Sigmoid colon (tissue), 4 donors: ENCODE results near the gene CCNY.

ENCODE experiments used
- EP300 ChIP-seq, 4 donors: sonication (generic); formaldehyde crosslinking; IDR thresholded peaks; one replicate each; pipeline ENCODE4 v1.6.1; 2017; ENCODE audit warnings: antibody characterized with exemption in 4 of 4
- POLR2A ChIP-seq, 2 donors: fragments of 450-650 bp; IDR thresholded peaks; one replicate each; pipeline ENCODE4 v1.6.1; 2016; ENCODE audit warnings: antibody characterized with exemption in 2 of 2, mild to moderate bottlenecking in 2 of 2, moderate library complexity in 2 of 2
- POLR2AphosphoS5 ChIP-seq, 4 donors: sonication (generic); formaldehyde crosslinking; IDR thresholded peaks; one replicate each; pipeline ENCODE4 v1.6.1; 2017; ENCODE audit warnings: antibody characterized with exemption in 4 of 4
- TF ChIP-seq, protein P1 (sequence below), 4 experiments: fragments of 450-650 bp in 3 of 4; fragments of 200-600 bp in 1 of 4; IDR thresholded peaks; one replicate each; pipeline ENCODE4 v1.5.1; 2016 to 2019; ENCODE audit warnings: antibody characterized with exemption in 4 of 4, mild to moderate bottlenecking in 3 of 4, moderate library complexity in 2 of 4

GRCh38 chr10:35420827-35421552, 84.7 kb downstream of the CCNY start:
- TF ChIP-seq, protein P1, sequence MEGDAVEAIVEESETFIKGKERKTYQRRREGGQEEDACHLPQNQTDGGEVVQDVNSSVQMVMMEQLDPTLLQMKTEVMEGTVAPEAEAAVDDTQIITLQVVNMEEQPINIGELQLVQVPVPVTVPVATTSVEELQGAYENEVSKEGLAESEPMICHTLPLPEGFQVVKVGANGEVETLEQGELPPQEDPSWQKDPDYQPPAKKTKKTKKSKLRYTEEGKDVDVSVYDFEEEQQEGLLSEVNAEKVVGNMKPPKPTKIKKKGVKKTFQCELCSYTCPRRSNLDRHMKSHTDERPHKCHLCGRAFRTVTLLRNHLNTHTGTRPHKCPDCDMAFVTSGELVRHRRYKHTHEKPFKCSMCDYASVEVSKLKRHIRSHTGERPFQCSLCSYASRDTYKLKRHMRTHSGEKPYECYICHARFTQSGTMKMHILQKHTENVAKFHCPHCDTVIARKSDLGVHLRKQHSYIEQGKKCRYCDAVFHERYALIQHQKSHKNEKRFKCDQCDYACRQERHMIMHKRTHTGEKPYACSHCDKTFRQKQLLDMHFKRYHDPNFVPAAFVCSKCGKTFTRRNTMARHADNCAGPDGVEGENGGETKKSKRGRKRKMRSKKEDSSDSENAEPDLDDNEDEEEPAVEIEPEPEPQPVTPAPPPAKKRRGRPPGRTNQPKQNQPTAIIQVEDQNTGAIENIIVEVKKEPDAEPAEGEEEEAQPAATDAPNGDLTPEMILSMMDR (IDR thresholded peaks at IDR 0.05) = no peak
- TF ChIP-seq POLR2AphosphoS5 (IDR thresholded peaks at IDR 0.05) (no peak), EP300 (IDR thresholded peaks at IDR 0.05) (no peak), POLR2A (IDR thresholded peaks at IDR 0.05) (no peak)
